ENCODE results near the gene NEXMIF.

GRCh38 chrX:74902806-74903205 lies 22.4 kb downstream of the NEXMIF start:
- no peak for TF ChIP-seq CTCF (IDR thresholded peaks at IDR 0.05)
- no peak for TF ChIP-seq POLR2A (IDR thresholded peaks at IDR 0.05)

All from thyroid gland (tissue), 4 donors.